Measurements from ENCODE around the gene RNF217.

RNF217 gene

GRCh38 chr6:125102411-125102810 lies 140.2 kb downstream of the RNF217 start:
- no peak for TF ChIP-seq CTCF (IDR thresholded peaks at IDR 0.05; ENCODE audit: borderline replicate concordance, control extremely low read depth, extremely low read depth, insufficient read depth, missing control alignments)
- in situ Hi-C loops (cut with MboI; ENCODE audit: low sequenced_read_pairs, unreplicated experiment) = no loop called here
- DNase-seq (ENCODE audit: low spot score) = no peak

GRCh38 chr6:125102891-125103290 lies 140.7 kb downstream of the RNF217 start:
- TF ChIP-seq CTCF (IDR thresholded peaks at IDR 0.05; ENCODE audit: borderline replicate concordance, control extremely low read depth, extremely low read depth, insufficient read depth, missing control alignments) = no peak
- in situ Hi-C loops (cut with MboI; ENCODE audit: low sequenced_read_pairs, unreplicated experiment) = no loop called here
- DNase-seq (ENCODE audit: low spot score) = no peak

GRCh38 chr6:125104425-125104824 lies 142.2 kb downstream of the RNF217 start:
- TF ChIP-seq CTCF (IDR thresholded peaks at IDR 0.05; ENCODE audit: borderline replicate concordance, control extremely low read depth, extremely low read depth, insufficient read depth, missing control alignments) = no peak
- in situ Hi-C loops (cut with MboI; ENCODE audit: low sequenced_read_pairs, unreplicated experiment) = no loop called here
- no peak for DNase-seq (ENCODE audit: low spot score)

GRCh38 chr6:125107048-125107447 lies 144.8 kb downstream of the RNF217 start:
- TF ChIP-seq CTCF (IDR thresholded peaks at IDR 0.05; ENCODE audit: borderline replicate concordance, control extremely low read depth, extremely low read depth, insufficient read depth, missing control alignments) = no peak
- DNase-seq (ENCODE audit: low spot score) = no peak
- in situ Hi-C loops (cut with MboI; ENCODE audit: low sequenced_read_pairs, unreplicated experiment) = no loop called here

GRCh38 chr6:125107896-125108295 lies 145.7 kb downstream of the RNF217 start:
- no peak for DNase-seq (ENCODE audit: low spot score)
- TF ChIP-seq CTCF (IDR thresholded peaks at IDR 0.05; ENCODE audit: borderline replicate concordance, control extremely low read depth, extremely low read depth, insufficient read depth, missing control alignments) = no peak
- in situ Hi-C loops (cut with MboI; ENCODE audit: low sequenced_read_pairs, unreplicated experiment) = no loop called here

GRCh38 chr6:125110056-125110455 lies 147.8 kb downstream of the RNF217 start:
- DNase-seq (ENCODE audit: low spot score) = no peak
- no peak for TF ChIP-seq CTCF (IDR thresholded peaks at IDR 0.05; ENCODE audit: borderline replicate concordance, control extremely low read depth, extremely low read depth, insufficient read depth, missing control alignments)
- in situ Hi-C loops (cut with MboI; ENCODE audit: low sequenced_read_pairs, unreplicated experiment) = loop anchor here (10.0 kb wide), 1 partner anchor 235 kb away; no protein-coding TSS in a partner anchor
